ENCODE measurements around the gene MAT2B.
"Not testable (repeated sequence)": the region's sequence is repeated elsewhere in the genome, so short reads cannot be mapped to it uniquely, and the experiment has no call there.

The MAT2B gene

GRCh38 chr5:163503106-163504078 is 2.0 kb upstream of the MAT2B start:
- no peak for DNase-seq (ENCODE audit: extremely low read depth in 1 of 2, low read depth in 1 of 2)

GRCh38 chr5:163504079-163504931 is 1.1 kb upstream of the MAT2B start:
- peak in 1 of 2 donors; percentile 28 for DNase-seq (ENCODE audit: extremely low read depth in 1 of 2, low read depth in 1 of 2)

- DNase-seq (ENCODE audit: extremely low read depth in 1 of 2, low read depth in 1 of 2): no peak
These were observed 411 bp upstream of the MAT2B start for GRCh38 chr5:163505049-163505367.

- no peak for DNase-seq (ENCODE audit: extremely low read depth in 1 of 2, low read depth in 1 of 2)
These were observed 657 bp downstream of the MAT2B start for GRCh38 chr5:163506095-163506457.

GRCh38 chr5:163506726-163507125 is 1.3 kb downstream of the MAT2B start:
- DNase-seq (ENCODE audit: extremely low read depth in 1 of 2, low read depth in 1 of 2): no peak

GRCh38 chr5:163508753-163509152 is 3.3 kb downstream of the MAT2B start:
- DNase-seq (ENCODE audit: extremely low read depth in 1 of 2, low read depth in 1 of 2): no peak

GRCh38 chr5:163509291-163509951 is 4.0 kb downstream of the MAT2B start:
- no peak for DNase-seq (ENCODE audit: extremely low read depth in 1 of 2, low read depth in 1 of 2)

- DNase-seq (ENCODE audit: extremely low read depth in 1 of 2, low read depth in 1 of 2): no peak
These were observed 7.1 kb downstream of the MAT2B start for GRCh38 chr5:163512526-163512925.

- no peak for DNase-seq (ENCODE audit: extremely low read depth in 1 of 2, low read depth in 1 of 2)
These were observed 19.7 kb downstream of the MAT2B start for GRCh38 chr5:163525096-163525495.

GRCh38 chr5:163529698-163530097 is 24.3 kb downstream of the MAT2B start:
- DNase-seq (ENCODE audit: extremely low read depth in 1 of 2, low read depth in 1 of 2): no peak

GRCh38 chr5:163531272-163531671 is 25.9 kb downstream of the MAT2B start:
- DNase-seq (ENCODE audit: extremely low read depth in 1 of 2, low read depth in 1 of 2): no peak

- no peak for DNase-seq (ENCODE audit: extremely low read depth in 1 of 2, low read depth in 1 of 2)
These were observed 27.0 kb downstream of the MAT2B start for GRCh38 chr5:163532171-163533084.

GRCh38 chr5:163533223-163533622 is 27.8 kb downstream of the MAT2B start:
- DNase-seq (ENCODE audit: extremely low read depth in 1 of 2, low read depth in 1 of 2): no peak

GRCh38 chr5:163534492-163535094 is 29.2 kb downstream of the MAT2B start:
- no peak for DNase-seq (ENCODE audit: extremely low read depth in 1 of 2, low read depth in 1 of 2)

GRCh38 chr5:163535290-163535689 is 29.9 kb downstream of the MAT2B start:
- DNase-seq (ENCODE audit: extremely low read depth in 1 of 2, low read depth in 1 of 2): no peak

- DNase-seq (ENCODE audit: extremely low read depth in 1 of 2, low read depth in 1 of 2): not testable (repeated sequence)
These were observed 31.0 kb downstream of the MAT2B start for GRCh38 chr5:163536442-163536841.

GRCh38 chr5:163540696-163541095 is 35.3 kb downstream of the MAT2B start:
- DNase-seq (ENCODE audit: extremely low read depth in 1 of 2, low read depth in 1 of 2): no peak

- DNase-seq (ENCODE audit: extremely low read depth in 1 of 2, low read depth in 1 of 2): no peak
These were observed 37.4 kb downstream of the MAT2B start for GRCh38 chr5:163542771-163543170.

- no peak for DNase-seq (ENCODE audit: extremely low read depth in 1 of 2, low read depth in 1 of 2)
These were observed 38.6 kb downstream of the MAT2B start for GRCh38 chr5:163544041-163544440.

- no peak for DNase-seq (ENCODE audit: extremely low read depth in 1 of 2, low read depth in 1 of 2)
These were observed 39.4 kb downstream of the MAT2B start for GRCh38 chr5:163544836-163545235.
